GM12864 (cell line): ENCODE measurements around the gene HOXC9.

Experiments used
- DNase-seq: peaks from one replicate; pipeline ENCODE4 v3.0.0-alpha.2; 2011; ENCODE audit warnings: low read depth
- H3K4me3 ChIP-seq: 2 replicates; pipeline ENCODE4 v1.5.1; 2011; ENCODE audit warnings: mild to moderate bottlenecking, low read depth, low read length, control low read depth
- CTCF ChIP-seq: IDR thresholded peaks from 2 replicates; pipeline ENCODE4 v1.5.1; 2011; ENCODE audit warnings: low read depth, mild to moderate bottlenecking, moderate library complexity, low read length, control low read depth, inconsistent platforms; ENCODE audit errors: missing control alignments

Gene HOXC9

GRCh38 chr12:53953831-53954693 lies 45.9 kb upstream of the HOXC9 start:
- TF ChIP-seq CTCF = no peak
- DNase-seq = no peak
- H3K4me3 ChIP-seq = no peak overlapping the region

DNA sequence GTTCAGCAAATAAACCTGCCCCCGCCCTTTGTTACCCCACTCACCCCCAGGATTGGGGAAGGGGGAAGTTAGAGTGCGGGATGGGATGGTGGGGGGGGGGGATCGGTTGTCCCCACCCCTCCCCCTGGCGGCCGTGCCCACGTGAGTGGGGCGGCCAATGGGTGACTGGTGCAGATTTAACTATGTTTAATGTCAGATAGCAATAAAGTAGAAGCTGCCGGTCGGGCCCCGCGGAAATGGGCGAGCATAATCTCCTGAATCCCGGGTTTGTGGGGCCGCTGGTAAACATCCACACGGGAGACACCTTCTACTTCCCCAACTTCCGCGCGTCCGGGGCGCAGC lies 45.3 kb upstream of the HOXC9 start, which contains the start of gene HOXC12:
Gene HOXC12 (plus strand): TSS at position 210 of the 342 bp plus-strand sequence. CDS start 27 bp downstream, at position 237.
- no peak for TF ChIP-seq CTCF
- DNase-seq = no peak
- H3K4me3 ChIP-seq = no peak within 1 kb of the TSS

GRCh38 chr12:53955036-53955775 lies 44.8 kb upstream of the HOXC9 start:
- no peak for DNase-seq
- H3K4me3 ChIP-seq = no peak overlapping the region
- no peak for TF ChIP-seq CTCF

DNA sequence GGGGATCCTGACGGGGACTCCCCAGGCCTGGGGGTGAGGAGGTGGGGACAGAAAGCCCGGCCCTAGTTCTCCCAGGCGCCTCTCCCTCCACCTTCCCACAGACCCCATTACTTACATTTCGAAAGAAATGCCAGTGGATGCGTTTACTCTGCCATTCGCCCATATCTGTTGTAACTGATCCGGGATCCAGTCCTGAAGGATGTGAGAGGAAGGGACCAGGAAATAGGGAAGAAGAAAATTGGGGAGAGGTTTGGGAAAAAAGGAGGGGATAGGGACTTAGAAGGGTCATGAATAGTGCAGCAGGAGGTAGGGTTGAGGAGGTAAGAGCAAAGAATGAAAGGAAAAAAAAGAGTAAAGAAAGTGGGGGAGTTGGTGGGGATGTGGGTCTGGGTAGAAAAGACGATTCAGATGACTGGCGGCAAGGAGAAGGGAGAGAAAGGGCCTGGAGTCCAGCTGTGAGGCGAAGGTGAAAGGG lies 44.1 kb upstream of the HOXC9 start:
- no peak for DNase-seq
- H3K4me3 ChIP-seq = no peak overlapping the region
- TF ChIP-seq CTCF = no peak

GRCh38 chr12:53956251-53956887 lies 43.6 kb upstream of the HOXC9 start:
- H3K4me3 ChIP-seq = no peak overlapping the region
- no peak for DNase-seq
- no peak for TF ChIP-seq CTCF

GRCh38 chr12:53956914-53957536 lies 42.9 kb upstream of the HOXC9 start:
- no peak for TF ChIP-seq CTCF
- H3K4me3 ChIP-seq = no peak overlapping the region
- DNase-seq = no peak
